ENCODE measurements around the gene TMEM106C. TPM values are rescaled to one million over a fixed set of nuclear protein-coding genes. Genes with fewer than 3 reads are reported as not detected.

TMEM106C gene
- total RNA-seq, 1 donor = 90.7 TPM

DNA sequence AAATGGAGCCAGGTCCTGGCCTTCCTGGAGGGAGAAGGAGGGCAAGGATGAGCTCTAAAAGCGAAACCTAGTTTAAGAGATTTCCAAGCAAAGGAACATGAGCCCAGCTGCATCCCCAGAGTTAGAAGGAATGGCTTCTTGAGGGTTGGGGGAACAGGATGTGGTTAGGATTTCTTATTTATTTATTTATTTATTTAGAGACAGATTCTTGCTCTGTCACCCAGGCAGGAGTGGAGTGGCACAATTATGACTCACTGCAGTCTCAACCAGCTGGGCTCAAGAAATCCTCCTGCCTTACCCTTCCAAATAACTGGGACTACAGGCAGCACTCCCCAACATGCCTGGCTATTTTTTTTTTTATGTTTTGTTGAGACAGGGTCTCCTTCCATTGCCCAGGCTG lies 25.3 kb upstream of the TMEM106C start:
- TF ChIP-seq, protein P1, sequence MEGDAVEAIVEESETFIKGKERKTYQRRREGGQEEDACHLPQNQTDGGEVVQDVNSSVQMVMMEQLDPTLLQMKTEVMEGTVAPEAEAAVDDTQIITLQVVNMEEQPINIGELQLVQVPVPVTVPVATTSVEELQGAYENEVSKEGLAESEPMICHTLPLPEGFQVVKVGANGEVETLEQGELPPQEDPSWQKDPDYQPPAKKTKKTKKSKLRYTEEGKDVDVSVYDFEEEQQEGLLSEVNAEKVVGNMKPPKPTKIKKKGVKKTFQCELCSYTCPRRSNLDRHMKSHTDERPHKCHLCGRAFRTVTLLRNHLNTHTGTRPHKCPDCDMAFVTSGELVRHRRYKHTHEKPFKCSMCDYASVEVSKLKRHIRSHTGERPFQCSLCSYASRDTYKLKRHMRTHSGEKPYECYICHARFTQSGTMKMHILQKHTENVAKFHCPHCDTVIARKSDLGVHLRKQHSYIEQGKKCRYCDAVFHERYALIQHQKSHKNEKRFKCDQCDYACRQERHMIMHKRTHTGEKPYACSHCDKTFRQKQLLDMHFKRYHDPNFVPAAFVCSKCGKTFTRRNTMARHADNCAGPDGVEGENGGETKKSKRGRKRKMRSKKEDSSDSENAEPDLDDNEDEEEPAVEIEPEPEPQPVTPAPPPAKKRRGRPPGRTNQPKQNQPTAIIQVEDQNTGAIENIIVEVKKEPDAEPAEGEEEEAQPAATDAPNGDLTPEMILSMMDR (IDR thresholded peaks at IDR 0.05; ENCODE audit: insufficient read depth, low read length) = no peak
- no peak for DNase-seq (ENCODE audit: low read depth)
- H3K4me3 ChIP-seq (ENCODE audit: low read depth, low read length) = no peak overlapping the region

DNA sequence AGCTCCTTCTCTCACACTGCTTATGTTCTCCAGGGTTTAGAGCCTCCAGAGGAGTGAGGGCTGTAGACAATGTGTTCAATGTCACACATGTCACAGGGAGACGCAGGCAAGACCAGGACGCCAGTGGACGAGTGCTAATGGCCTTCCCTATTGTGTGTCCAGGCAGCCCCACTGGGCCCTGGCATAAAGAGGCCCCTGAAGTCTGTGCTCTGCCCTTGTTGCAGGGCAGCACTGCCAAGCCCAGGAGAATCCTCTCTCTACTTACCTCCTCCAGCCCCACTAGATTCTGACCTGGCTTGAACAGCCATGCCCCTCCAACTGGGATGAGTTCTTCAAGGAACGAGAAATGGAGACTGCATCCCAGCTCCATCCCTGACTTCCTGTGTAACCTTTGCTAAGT lies 24.8 kb upstream of the TMEM106C start:
- no peak for DNase-seq (ENCODE audit: low read depth)
- no peak overlapping the region for H3K4me3 ChIP-seq (ENCODE audit: low read depth, low read length)
- TF ChIP-seq, protein P1 (IDR thresholded peaks at IDR 0.05; ENCODE audit: insufficient read depth, low read length) = no peak

DNA sequence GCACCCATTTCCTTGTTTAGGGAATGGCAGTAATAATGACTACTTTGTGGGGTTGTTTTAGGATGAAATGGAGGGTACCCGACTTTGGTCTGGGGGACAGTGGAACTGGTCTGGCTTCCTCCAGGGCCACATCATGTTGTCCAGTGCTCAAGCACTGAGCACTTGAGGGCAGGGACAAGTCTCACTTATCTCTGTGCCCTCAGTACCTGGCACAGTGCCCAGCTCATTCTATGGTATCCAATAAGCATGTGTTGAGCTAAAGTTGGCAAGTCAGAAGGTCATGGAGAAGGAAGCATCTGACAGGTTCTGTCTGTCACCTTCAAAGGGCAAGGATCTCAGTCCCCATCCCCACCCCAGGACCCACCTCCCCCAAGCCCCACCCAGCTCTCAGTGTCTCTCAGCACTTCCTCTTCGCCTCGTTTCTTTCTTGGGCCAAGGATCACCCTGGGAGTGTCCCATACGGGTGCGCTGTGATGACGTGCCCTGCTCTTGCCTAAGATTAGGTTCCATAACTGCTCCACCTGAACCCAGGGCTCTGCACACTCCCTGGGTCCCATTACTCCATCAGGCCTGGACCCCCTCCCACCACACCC lies 24.3 kb upstream of the TMEM106C start:
- H3K4me3 ChIP-seq (ENCODE audit: low read depth, low read length) = no peak overlapping the region
- TF ChIP-seq, protein P1 (IDR thresholded peaks at IDR 0.05; ENCODE audit: insufficient read depth, low read length) = no peak
- DNase-seq (ENCODE audit: low read depth) = no peak

DNA sequence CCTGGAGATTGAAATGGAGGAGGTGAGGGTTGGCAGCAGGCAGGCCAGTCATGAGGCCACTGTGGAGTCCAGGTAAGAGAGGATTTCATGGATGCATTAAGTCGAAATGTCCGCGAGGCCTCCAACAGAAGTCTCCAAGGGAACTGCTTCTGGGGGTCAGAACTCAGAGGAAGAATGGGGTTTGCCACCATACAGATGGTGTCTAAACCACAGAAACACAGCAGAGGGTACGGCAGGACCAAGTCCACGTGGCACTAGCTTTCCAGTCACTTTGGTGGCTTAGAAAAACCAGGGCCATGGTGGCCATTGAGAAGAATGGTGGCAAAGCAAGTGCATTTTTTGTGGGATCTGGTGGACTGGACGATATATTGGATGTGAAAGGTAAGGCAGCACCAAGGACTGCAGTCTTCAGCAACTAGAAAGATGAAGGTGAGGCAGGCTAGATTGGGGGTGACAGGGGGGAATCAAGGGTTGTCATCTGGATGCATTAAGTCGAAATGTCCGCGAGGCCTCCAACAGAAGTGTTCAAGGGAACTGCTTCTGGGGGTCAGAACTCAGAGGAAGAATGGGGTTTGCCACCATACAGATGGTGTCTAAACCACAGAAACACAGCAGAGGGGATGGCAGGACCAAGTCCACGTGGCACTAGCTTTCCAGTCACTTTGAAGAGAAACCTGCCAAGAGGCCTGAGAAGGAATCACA lies 22.5 kb upstream of the TMEM106C start:
- no peak overlapping the region for H3K4me3 ChIP-seq (ENCODE audit: low read depth, low read length)
- TF ChIP-seq, protein P1 (IDR thresholded peaks at IDR 0.05; ENCODE audit: insufficient read depth, low read length) = no peak
- no peak for DNase-seq (ENCODE audit: low read depth)

DNA sequence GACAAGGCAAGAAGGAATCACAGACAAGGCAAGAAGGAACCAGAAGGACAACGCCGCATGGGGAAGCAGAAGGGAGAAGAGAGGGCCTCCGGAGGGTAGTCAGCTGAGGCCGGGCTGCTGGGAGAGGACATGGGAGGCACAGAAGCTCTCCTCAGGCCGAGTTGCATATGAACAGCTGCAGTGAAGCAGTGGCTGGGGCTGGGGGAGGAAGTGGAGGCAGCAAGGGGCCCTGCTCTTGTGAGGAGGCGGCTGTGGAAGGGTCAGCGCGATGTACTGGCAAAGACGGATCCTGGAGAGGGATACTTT lies 22.0 kb upstream of the TMEM106C start:
- no peak for DNase-seq (ENCODE audit: low read depth)
- TF ChIP-seq, protein P1 (IDR thresholded peaks at IDR 0.05; ENCODE audit: insufficient read depth, low read length) = no peak
- no peak overlapping the region for H3K4me3 ChIP-seq (ENCODE audit: low read depth, low read length)

DNA sequence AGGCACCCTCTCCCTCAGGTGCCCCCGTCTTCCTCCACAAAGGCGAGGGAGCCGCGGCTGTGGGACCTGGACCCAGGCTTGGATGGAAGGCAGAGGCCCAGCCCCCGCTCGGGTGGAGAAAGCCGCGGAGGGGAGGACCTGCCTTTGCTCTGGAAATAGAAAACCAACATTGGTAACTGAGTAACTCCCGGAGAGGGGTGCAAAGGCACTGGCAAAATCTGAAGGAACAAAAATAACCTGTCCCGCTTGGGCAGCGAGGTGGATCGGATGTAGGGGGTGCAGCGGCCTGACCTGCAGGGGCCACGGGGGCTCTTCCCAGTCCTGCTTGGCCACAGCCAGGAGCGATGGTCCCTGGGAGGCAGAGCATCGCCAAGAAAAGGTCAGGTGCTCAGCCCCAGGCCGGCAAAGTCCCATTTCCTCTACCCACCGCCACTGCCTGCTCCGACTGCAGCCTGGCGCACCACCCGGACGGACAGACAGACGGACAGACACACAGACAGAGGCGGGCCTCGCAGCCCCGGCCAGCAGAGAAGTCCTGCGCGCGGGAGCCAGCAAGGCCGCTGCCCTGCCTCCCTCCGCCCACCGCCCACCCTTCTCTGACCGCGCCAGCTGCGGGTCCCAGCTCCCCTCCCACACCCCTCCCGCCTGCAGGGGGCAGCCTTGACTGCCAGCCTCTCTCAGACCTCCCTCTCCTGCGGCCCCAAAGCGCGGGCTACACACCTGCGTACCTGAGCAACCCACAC lies 21.4 kb upstream of the TMEM106C start:
- DNase-seq (ENCODE audit: low read depth) = no peak

More for the DNA sequence above, 21.4 kb upstream of the TMEM106C start:
- TF ChIP-seq, protein P1 (IDR thresholded peaks at IDR 0.05; ENCODE audit: insufficient read depth, low read length) = no peak
- no peak overlapping the region for H3K4me3 ChIP-seq (ENCODE audit: low read depth, low read length)
